GM04504 (cell line): ENCODE results near the gene HOXA4.

Experiments used
- DNase-seq: peaks from one replicate; pipeline ENCODE4 v3.0.0-alpha.2; 2012; ENCODE audit warnings: low read depth

HOXA4 gene

GRCh38 chr7:27147199-27148030, 16.9 kb upstream of the HOXA4 start, which contains the start of gene HOXA6:
TSS of gene HOXA6 (minus strand) at chr7:27147774. CDS start at chr7:27147749, 25 bp downstream.
- no peak for DNase-seq

GRCh38 chr7:27146491-27147198, 16.1 kb upstream of the HOXA4 start:
- DNase-seq: no peak

GRCh38 chr7:27145914-27146412, 15.4 kb upstream of the HOXA4 start:
- no peak for DNase-seq

DNA sequence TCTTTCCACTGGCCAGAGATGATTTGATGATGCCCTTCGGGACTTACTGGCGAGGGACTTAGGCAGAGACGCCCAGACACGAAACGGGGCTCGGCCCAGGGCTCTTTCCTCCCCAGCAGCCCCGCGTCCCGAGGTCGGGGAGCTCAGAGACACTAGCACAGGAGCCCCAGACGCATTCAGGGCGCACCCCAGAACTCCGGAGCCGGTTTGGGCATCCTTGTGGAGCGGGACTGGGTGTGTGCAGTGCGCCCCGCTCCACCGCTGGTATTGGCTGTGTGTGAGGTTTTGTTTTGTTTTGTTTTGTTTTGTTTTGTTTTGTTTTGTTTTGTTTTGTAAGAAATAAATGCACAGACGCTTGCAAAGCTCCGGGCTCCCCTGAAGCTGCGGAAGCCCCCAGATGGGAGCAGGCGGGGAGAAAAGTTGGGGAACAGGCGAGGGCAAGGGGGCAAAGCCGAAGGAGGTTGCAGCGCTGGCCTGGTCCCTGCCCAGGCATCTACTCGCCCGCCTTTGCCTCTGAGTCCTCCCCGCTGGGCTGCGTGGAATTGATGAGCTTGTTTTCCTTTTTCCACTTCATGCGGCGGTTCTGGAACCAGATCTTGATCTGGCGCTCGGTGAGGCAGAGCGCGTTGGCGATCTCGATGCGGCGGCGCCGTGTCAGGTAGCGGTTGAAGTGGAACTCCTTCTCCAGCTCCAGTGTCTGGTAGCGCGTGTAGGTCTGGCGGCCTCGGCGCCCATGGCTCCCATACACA, 14.8 kb upstream of the HOXA4 start:
- DNase-seq: no peak

DNA sequence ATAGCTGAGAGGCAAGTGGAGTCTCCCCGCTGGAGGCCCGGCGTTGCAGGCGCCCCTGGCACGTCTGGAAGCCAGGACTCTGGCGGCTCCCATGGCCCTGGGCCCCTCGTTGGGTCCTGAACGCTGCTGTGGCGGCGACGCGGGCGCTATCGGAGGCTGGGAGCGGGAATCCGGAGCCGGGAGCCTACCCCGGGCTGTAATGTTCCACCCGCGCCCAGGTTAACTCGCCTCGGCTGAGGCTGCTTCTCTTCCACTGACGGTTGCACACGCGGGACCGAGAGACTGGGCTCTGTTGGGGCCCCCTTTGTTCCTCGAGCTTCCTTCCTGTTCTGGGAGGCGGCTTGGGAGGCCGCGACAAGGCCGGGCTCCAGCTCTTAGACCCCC, 14.2 kb upstream of the HOXA4 start:
- DNase-seq: no peak

GRCh38 chr7:27143950-27144780, 13.6 kb upstream of the HOXA4 start:
- no peak for DNase-seq

GRCh38 chr7:27143023-27143949, 12.7 kb upstream of the HOXA4 start, which contains the start of gene HOXA5:
TSS of gene HOXA5 (minus strand) at chr7:27143681. CDS start at chr7:27143607, 74 bp downstream.
- DNase-seq: no peak

- no peak for DNase-seq
Measured at GRCh38 chr7:27142580-27143022, 12.0 kb upstream of the HOXA4 start.

DNA sequence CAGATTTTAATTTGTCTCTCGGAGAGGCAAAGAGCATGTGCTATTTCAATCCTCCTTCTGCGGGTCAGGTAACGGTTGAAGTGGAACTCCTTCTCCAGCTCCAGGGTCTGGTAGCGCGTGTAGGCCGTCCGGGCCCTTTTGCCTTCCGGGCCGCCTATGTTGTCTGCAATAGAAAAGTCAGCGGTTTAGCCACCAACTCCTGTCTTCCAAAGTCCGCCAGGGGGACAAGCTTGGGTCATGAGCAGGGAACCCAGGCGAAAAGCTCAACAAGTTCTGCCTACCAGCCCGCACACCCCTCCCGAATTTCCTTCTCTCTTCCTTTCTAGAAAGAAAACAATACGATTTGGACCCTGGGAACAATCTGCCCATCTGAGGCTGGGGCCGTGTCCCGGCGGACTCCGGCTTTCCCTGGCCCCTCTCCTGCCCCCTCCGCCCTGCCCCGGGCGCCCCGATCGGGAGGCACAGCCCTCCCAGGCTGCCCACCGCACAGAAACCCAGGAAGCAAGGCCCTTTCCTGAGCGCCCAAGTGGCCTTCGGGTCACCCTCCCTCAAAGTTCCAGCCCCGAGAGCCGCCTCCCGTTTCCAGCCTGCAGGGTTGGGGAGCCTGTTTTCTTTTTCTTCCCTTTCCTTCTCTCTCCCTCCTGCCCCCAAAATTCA, 11.5 kb upstream of the HOXA4 start:
- DNase-seq: no peak

DNA sequence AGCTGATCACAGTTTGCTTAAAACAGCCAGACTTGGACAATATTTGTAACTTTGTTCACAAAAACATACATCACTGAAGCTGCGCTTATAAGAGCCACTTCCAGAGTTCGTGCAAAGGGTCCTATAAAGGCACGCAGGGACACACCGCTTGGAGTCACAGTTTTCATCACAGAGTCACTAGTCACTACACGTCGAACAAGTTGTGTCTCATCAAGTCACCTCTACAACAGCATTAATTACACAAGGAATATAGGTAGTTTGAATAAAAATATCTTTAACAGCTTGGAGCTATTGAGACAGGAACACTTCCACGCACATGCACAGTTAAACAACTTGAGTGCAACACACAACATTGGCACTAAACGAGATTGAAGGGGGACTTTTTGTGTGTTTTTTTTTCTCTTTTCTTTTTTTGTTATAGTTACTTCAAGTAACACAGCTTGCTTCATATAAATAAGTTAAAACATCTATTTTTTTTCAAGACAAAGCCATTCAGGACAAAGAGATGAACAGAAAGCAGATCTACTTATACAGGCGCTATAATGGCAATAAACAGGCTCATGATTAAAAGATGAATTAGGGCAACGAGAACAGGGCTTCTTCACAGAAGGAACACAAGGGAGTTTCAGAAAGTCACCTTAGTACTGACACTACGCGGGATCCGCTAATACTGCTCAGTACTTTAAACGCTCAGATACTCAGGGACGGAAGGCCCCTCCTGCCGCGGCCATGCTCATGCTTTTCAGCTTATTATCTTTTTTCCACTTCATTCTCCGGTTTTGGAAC, 10.8 kb upstream of the HOXA4 start:
- no peak for DNase-seq

GRCh38 chr7:27140126-27140857, 9.7 kb upstream of the HOXA4 start:
- no peak for DNase-seq

GRCh38 chr7:27139334-27140125, 9.0 kb upstream of the HOXA4 start:
- DNase-seq: no peak

GRCh38 chr7:27138985-27139333, 8.4 kb upstream of the HOXA4 start:
- no peak for DNase-seq

DNA sequence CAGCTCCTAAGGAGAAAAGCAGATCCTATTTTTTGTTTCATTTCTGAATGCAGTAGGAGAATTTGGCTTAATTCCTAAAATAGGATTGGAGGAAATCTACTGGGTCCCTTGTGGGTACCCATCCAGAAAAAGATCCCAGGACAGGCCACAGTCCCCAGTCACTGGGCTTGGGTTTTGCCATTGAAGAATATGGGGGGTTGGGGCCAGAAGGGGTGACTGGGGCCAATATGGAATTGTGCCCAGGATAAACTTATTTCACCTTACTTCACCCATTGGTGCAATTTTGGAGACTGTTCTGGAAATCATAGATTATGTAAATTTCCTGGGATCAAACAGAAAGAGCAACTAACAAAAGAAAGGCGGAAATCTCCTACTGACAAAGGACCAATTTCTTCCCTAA, 7.9 kb upstream of the HOXA4 start:
- no peak for DNase-seq

DNA sequence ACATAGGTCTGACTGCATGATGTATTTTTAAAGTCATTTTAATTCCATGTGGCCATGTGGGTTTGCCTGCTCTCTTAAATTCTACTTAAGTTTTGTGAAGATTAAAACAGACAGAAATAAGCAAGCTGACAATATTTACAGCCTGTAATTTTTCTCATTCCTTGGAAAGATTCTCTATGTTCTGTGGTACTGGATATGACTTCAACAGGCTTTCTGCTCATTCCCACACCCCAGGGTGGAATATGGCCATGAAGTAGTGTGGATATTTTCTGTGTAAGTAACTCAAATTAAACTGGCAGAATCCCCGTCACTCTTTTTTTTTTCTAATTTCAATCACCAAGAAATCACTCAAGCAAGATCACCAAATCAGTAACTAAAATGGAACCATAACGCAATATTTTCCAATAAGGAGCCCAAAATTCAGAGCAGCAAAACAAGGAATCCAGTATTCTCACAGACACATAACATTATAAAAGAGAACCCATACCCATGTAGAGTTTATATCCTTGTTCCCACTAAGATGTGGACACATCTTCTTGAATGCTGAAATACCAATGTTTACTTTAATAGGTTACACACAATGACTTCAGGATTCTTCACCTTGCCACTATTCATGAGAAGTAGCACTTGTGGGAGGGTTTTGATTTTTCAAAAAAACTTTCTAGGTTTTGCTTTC, 7.2 kb upstream of the HOXA4 start:
- no peak for DNase-seq

- peak; percentile 89 for DNase-seq
Measured at GRCh38 chr7:27134392-27134791, 3.8 kb upstream of the HOXA4 start.
